Measurements from ENCODE around the gene NDUFAF5.

NDUFAF5 gene

GRCh38 chr20:13857304-13857703 is 72.5 kb downstream of the NDUFAF5 start:
- H3K4me3 ChIP-seq (ENCODE audit: low read length) = no peak overlapping the region
- 94% methylated on average over 3 of the region's 3 CpGs for WGBS

GRCh38 chr20:13857961-13858360 is 73.1 kb downstream of the NDUFAF5 start:
- no peaks in the 10 kb centered on the region for H3K27me3 ChIP-seq (ENCODE audit: insufficient read depth, low read length)
- H3K9ac ChIP-seq (ENCODE audit: low read depth, low read length) = no peak overlapping the region
- H3K9me3 ChIP-seq (ENCODE audit: insufficient read depth, low read depth, low read length) = no peaks in the 10 kb centered on the region
- no peak overlapping the region for H3K4me3 ChIP-seq (ENCODE audit: low read length)
- H3K27ac ChIP-seq (ENCODE audit: low read depth, low read length) = no peak overlapping the region
- H3K4me1 ChIP-seq (ENCODE audit: insufficient read depth, low read length) = peaks cover 4% of the 10 kb centered on the region; the same call in 1 of the 2 replicates
- H3K36me3 ChIP-seq (ENCODE audit: insufficient read depth, low read length) = no peaks in the 10 kb centered on the region
- 95% methylated on average over 7 of the region's 7 CpGs for WGBS

More at GRCh38 chr20:13857304-13857703, 72.5 kb downstream of the NDUFAF5 start:
- Histone ChIP-seq H3K27ac (ENCODE audit: low read depth, low read length) (no peak overlapping the region), H3K9ac (ENCODE audit: low read depth, low read length) (no peak overlapping the region), H3K9me3 (ENCODE audit: insufficient read depth, low read depth, low read length) (no peaks in the 10 kb centered on the region), H3K27me3 (ENCODE audit: insufficient read depth, low read length) (no peaks in the 10 kb centered on the region), H3K36me3 (ENCODE audit: insufficient read depth, low read length) (no peaks in the 10 kb centered on the region), H3K4me1 (ENCODE audit: insufficient read depth, low read length) (peaks cover 4% of the 10 kb centered on the region; the same call in 1 of the 2 replicates)

- Histone ChIP-seq H3K27me3 (ENCODE audit: insufficient read depth, low read length) (no peaks in the 10 kb centered on the region), H3K4me3 (ENCODE audit: low read length) (no peak overlapping the region), H3K9me3 (ENCODE audit: insufficient read depth, low read depth, low read length) (no peaks in the 10 kb centered on the region), H3K9ac (ENCODE audit: low read depth, low read length) (no peak overlapping the region), H3K4me1 (ENCODE audit: insufficient read depth, low read length) (peaks cover 4% of the 10 kb centered on the region; the same call in 1 of the 2 replicates), H3K36me3 (ENCODE audit: insufficient read depth, low read length) (no peaks in the 10 kb centered on the region), H3K27ac (ENCODE audit: low read depth, low read length) (no peak overlapping the region)
- WGBS = 95% methylated on average over 5 of the region's 5 CpGs
Observed at GRCh38 chr20:13858439-13858838, 73.6 kb downstream of the NDUFAF5 start.

- H3K9ac ChIP-seq (ENCODE audit: low read depth, low read length) = no peak overlapping the region
- H3K27me3 ChIP-seq (ENCODE audit: insufficient read depth, low read length) = no peaks in the 10 kb centered on the region
- H3K4me1 ChIP-seq (ENCODE audit: insufficient read depth, low read length) = peaks cover 4% of the 10 kb centered on the region; the same call in 1 of the 2 replicates
- H3K9me3 ChIP-seq (ENCODE audit: insufficient read depth, low read depth, low read length) = no peaks in the 10 kb centered on the region
- no peaks in the 10 kb centered on the region for H3K36me3 ChIP-seq (ENCODE audit: insufficient read depth, low read length)
- H3K4me3 ChIP-seq (ENCODE audit: low read length) = no peak overlapping the region
- no peak overlapping the region for H3K27ac ChIP-seq (ENCODE audit: low read depth, low read length)
Observed at GRCh38 chr20:13858871-13859270, 74.0 kb downstream of the NDUFAF5 start.

- Histone ChIP-seq H3K27me3 (ENCODE audit: insufficient read depth, low read length) (no peaks in the 10 kb centered on the region), H3K4me3 (ENCODE audit: low read length) (no peak overlapping the region), H3K36me3 (ENCODE audit: insufficient read depth, low read length) (no peaks in the 10 kb centered on the region), H3K9ac (ENCODE audit: low read depth, low read length) (no peak overlapping the region), H3K9me3 (ENCODE audit: insufficient read depth, low read depth, low read length) (no peaks in the 10 kb centered on the region), H3K27ac (ENCODE audit: low read depth, low read length) (no peak overlapping the region), H3K4me1 (ENCODE audit: insufficient read depth, low read length) (peaks cover 12% of the 10 kb centered on the region)
- 94% methylated on average over 2 of the region's 2 CpGs for WGBS
Observed at GRCh38 chr20:13862245-13862644, 77.4 kb downstream of the NDUFAF5 start.

- no peaks in the 10 kb centered on the region for H3K36me3 ChIP-seq (ENCODE audit: insufficient read depth, low read length)
- H3K27ac ChIP-seq (ENCODE audit: low read depth, low read length) = no peak overlapping the region
- 91% methylated on average over 1 of the region's 1 CpG for WGBS
- peaks cover 12% of the 10 kb centered on the region for H3K4me1 ChIP-seq (ENCODE audit: insufficient read depth, low read length)
- no peaks in the 10 kb centered on the region for H3K9me3 ChIP-seq (ENCODE audit: insufficient read depth, low read depth, low read length)
- no peak overlapping the region for H3K9ac ChIP-seq (ENCODE audit: low read depth, low read length)
- no peak overlapping the region for H3K4me3 ChIP-seq (ENCODE audit: low read length)
- H3K27me3 ChIP-seq (ENCODE audit: insufficient read depth, low read length) = no peaks in the 10 kb centered on the region
Observed at GRCh38 chr20:13863244-13863643, 78.4 kb downstream of the NDUFAF5 start.

- Histone ChIP-seq H3K27ac (ENCODE audit: low read depth, low read length) (no peak overlapping the region), H3K9ac (ENCODE audit: low read depth, low read length) (no peak overlapping the region), H3K9me3 (ENCODE audit: insufficient read depth, low read depth, low read length) (no peaks in the 10 kb centered on the region), H3K4me1 (ENCODE audit: insufficient read depth, low read length) (peaks cover 12% of the 10 kb centered on the region), H3K4me3 (ENCODE audit: low read length) (no peak overlapping the region), H3K36me3 (ENCODE audit: insufficient read depth, low read length) (no peaks in the 10 kb centered on the region), H3K27me3 (ENCODE audit: insufficient read depth, low read length) (no peaks in the 10 kb centered on the region)
- 88% methylated on average over 2 of the region's 2 CpGs for WGBS
Observed at GRCh38 chr20:13865156-13865555, 80.3 kb downstream of the NDUFAF5 start.

GRCh38 chr20:13865791-13866351 is 81.0 kb downstream of the NDUFAF5 start:
- Histone ChIP-seq H3K36me3 (ENCODE audit: insufficient read depth, low read length) (no peaks in the 10 kb centered on the region), H3K27me3 (ENCODE audit: insufficient read depth, low read length) (no peaks in the 10 kb centered on the region), H3K9me3 (ENCODE audit: insufficient read depth, low read depth, low read length) (no peaks in the 10 kb centered on the region), H3K4me3 (ENCODE audit: low read length) (no peak overlapping the region), H3K9ac (ENCODE audit: low read depth, low read length) (no peak overlapping the region; the same call in 1 of the 2 replicates), H3K4me1 (ENCODE audit: insufficient read depth, low read length) (peaks cover 12% of the 10 kb centered on the region), H3K27ac (ENCODE audit: low read depth, low read length) (no peak overlapping the region)
- WGBS = 86% methylated on average over 5 of the region's 5 CpGs

GRCh38 chr20:13868331-13868730 is 83.5 kb downstream of the NDUFAF5 start:
- peaks cover 12% of the 10 kb centered on the region for H3K4me1 ChIP-seq (ENCODE audit: insufficient read depth, low read length)
- H3K27ac ChIP-seq (ENCODE audit: low read depth, low read length) = no peak overlapping the region
- H3K27me3 ChIP-seq (ENCODE audit: insufficient read depth, low read length) = no peaks in the 10 kb centered on the region
- H3K9ac ChIP-seq (ENCODE audit: low read depth, low read length) = no peak overlapping the region
- no peak overlapping the region for H3K4me3 ChIP-seq (ENCODE audit: low read length)
- WGBS = 93% methylated on average over 4 of the region's 4 CpGs
- no peaks in the 10 kb centered on the region for H3K36me3 ChIP-seq (ENCODE audit: insufficient read depth, low read length)
- no peaks in the 10 kb centered on the region for H3K9me3 ChIP-seq (ENCODE audit: insufficient read depth, low read depth, low read length)

GRCh38 chr20:13870170-13870748 is 85.4 kb downstream of the NDUFAF5 start:
- 83% methylated on average over 4 of the region's 4 CpGs for WGBS
- H3K36me3 ChIP-seq (ENCODE audit: insufficient read depth, low read length) = no peaks in the 10 kb centered on the region
- no peaks in the 10 kb centered on the region for H3K9me3 ChIP-seq (ENCODE audit: insufficient read depth, low read depth, low read length)
- no peaks in the 10 kb centered on the region for H3K27me3 ChIP-seq (ENCODE audit: insufficient read depth, low read length)
- no peak overlapping the region for H3K27ac ChIP-seq (ENCODE audit: low read depth, low read length)
- H3K4me1 ChIP-seq (ENCODE audit: insufficient read depth, low read length) = peaks cover 26% of the 10 kb centered on the region
- no peak overlapping the region for H3K9ac ChIP-seq (ENCODE audit: low read depth, low read length)
- no peak overlapping the region for H3K4me3 ChIP-seq (ENCODE audit: low read length)
